ENCODE measurements around the gene DTNA.

DTNA gene

GRCh38 chr18:34758378-34758948 lies 48.4 kb downstream of the DTNA start:
- no peak overlapping the region for H2AFZ ChIP-seq (ENCODE audit: low read depth)
- no peak overlapping the region for H3K9ac ChIP-seq
- H3K4me3 ChIP-seq (IDR thresholded peaks at IDR 0.05; ENCODE audit: insufficient read depth, low read depth, low read length), result no peak overlapping the region
- H4K20me1 ChIP-seq (ENCODE audit: insufficient read depth), result no peaks in the 10 kb centered on the region
- TF ChIP-seq CTCF (conservative IDR thresholded peaks at IDR 0.05; ENCODE audit: low read depth, low read length), result no peak
- H3K4me1 ChIP-seq (ENCODE audit: low read depth, poor library complexity, severe bottlenecking), result no peaks in the 10 kb centered on the region
- H3K4me2 ChIP-seq, result no peak overlapping the region
- no peaks in the 10 kb centered on the region for H3K36me3 ChIP-seq (ENCODE audit: insufficient read depth)
- H3K27ac ChIP-seq, result no peak overlapping the region
- H3K79me2 ChIP-seq (ENCODE audit: insufficient read depth, low read depth), result no peaks in the 10 kb centered on the region
- H3K27me3 ChIP-seq (ENCODE audit: insufficient read depth, low read depth), result no peaks in the 10 kb centered on the region

- H3K4me3 ChIP-seq (IDR thresholded peaks at IDR 0.05; ENCODE audit: insufficient read depth, low read depth, low read length), result no peak overlapping the region
- H3K79me2 ChIP-seq (ENCODE audit: insufficient read depth, low read depth), result no peaks in the 10 kb centered on the region
- no peak overlapping the region for H3K27ac ChIP-seq
- no peak overlapping the region for H2AFZ ChIP-seq (ENCODE audit: low read depth)
- H3K9ac ChIP-seq, result no peak overlapping the region
- no peaks in the 10 kb centered on the region for H3K4me1 ChIP-seq (ENCODE audit: low read depth, poor library complexity, severe bottlenecking)
- no peak for TF ChIP-seq CTCF (conservative IDR thresholded peaks at IDR 0.05; ENCODE audit: low read depth, low read length)
- no peaks in the 10 kb centered on the region for H3K36me3 ChIP-seq (ENCODE audit: insufficient read depth)
- no peak overlapping the region for H3K4me2 ChIP-seq
- H4K20me1 ChIP-seq (ENCODE audit: insufficient read depth), result no peaks in the 10 kb centered on the region
- no peaks in the 10 kb centered on the region for H3K27me3 ChIP-seq (ENCODE audit: insufficient read depth, low read depth)
Measured at GRCh38 chr18:34760444-34760843, 50.3 kb downstream of the DTNA start.

- Histone ChIP-seq H3K79me2 (ENCODE audit: insufficient read depth, low read depth) (no peaks in the 10 kb centered on the region), H3K9ac (no peak overlapping the region), H3K27me3 (ENCODE audit: insufficient read depth, low read depth) (no peaks in the 10 kb centered on the region), H3K4me1 (ENCODE audit: low read depth, poor library complexity, severe bottlenecking) (no peaks in the 10 kb centered on the region), H3K36me3 (ENCODE audit: insufficient read depth) (no peaks in the 10 kb centered on the region), H3K27ac (no peak overlapping the region), H2AFZ (ENCODE audit: low read depth) (no peak overlapping the region), H3K4me3 (IDR thresholded peaks at IDR 0.05; ENCODE audit: insufficient read depth, low read depth, low read length) (no peak overlapping the region), H3K4me2 (no peak overlapping the region), H4K20me1 (ENCODE audit: insufficient read depth) (no peaks in the 10 kb centered on the region)
- TF ChIP-seq CTCF (conservative IDR thresholded peaks at IDR 0.05; ENCODE audit: low read depth, low read length), result no peak
Measured at GRCh38 chr18:34764451-34764850, 54.4 kb downstream of the DTNA start.

- Histone ChIP-seq H4K20me1 (ENCODE audit: insufficient read depth) (no peaks in the 10 kb centered on the region), H3K9ac (no peak overlapping the region), H3K4me3 (IDR thresholded peaks at IDR 0.05; ENCODE audit: insufficient read depth, low read depth, low read length) (no peak overlapping the region), H3K36me3 (ENCODE audit: insufficient read depth) (no peaks in the 10 kb centered on the region), H3K79me2 (ENCODE audit: insufficient read depth, low read depth) (no peaks in the 10 kb centered on the region), H3K4me2 (no peak overlapping the region), H3K4me1 (ENCODE audit: low read depth, poor library complexity, severe bottlenecking) (peaks cover under 1% of the 10 kb centered on the region), H2AFZ (ENCODE audit: low read depth) (no peak overlapping the region), H3K27ac (no peak overlapping the region), H3K27me3 (ENCODE audit: insufficient read depth, low read depth) (no peaks in the 10 kb centered on the region)
- TF ChIP-seq CTCF (conservative IDR thresholded peaks at IDR 0.05; ENCODE audit: low read depth, low read length), result no peak
Measured at GRCh38 chr18:34767601-34768027, 57.5 kb downstream of the DTNA start.

All from KMS-11 (cell line).